ENCODE data around the gene DNAH14.

- TF ChIP-seq MAX (IDR thresholded peaks at IDR 0.05) (no peak), CTCF (IDR thresholded peaks at IDR 0.05; ENCODE audit: low read depth, low read length, missing input control) (no peak), REST (IDR thresholded peaks at IDR 0.05) (no peak), TAF1 (conservative IDR thresholded peaks at IDR 0.05) (no peak)
Measured at GRCh38 chr1:224938652-224939051, 9.2 kb downstream of the DNAH14 start.
